SK-N-SH treated with all-trans-retinoic acid at 6 μM for 48 hours (cell line): Measurements from ENCODE around the gene NRSN1.

Experiments used
- ATAC-seq: fragments of 200-7000 bp; cut with Tn5 transposase; 3 replicates; pipeline ENCODE4 v1.9.1; 2020; ENCODE audit warnings: mild to moderate bottlenecking, moderate library complexity
- ARNTL ChIP-seq: fragments of 450-650 bp; formaldehyde crosslinking; IDR thresholded peaks from 2 replicates; pipeline ENCODE4 v1.5.0; 2020; ENCODE audit warnings: low read depth, mild to moderate bottlenecking, moderate library complexity, borderline replicate concordance
- BACH2 ChIP-seq: fragments of 250-450 bp; sonication (Bioruptor Pico); IDR thresholded peaks from 2 replicates; pipeline ENCODE4 v1.9.0; 2021; ENCODE audit warnings: mild to moderate bottlenecking, borderline replicate concordance
- CREB5 ChIP-seq: fragments of 250-450 bp; sonication (Bioruptor Pico); IDR thresholded peaks from 2 replicates; pipeline ENCODE4 v1.5.1; 2020; ENCODE audit warnings: low read depth, mild to moderate bottlenecking, moderate library complexity
- CSDC2 ChIP-seq: fragments of 250-450 bp; sonication (Bioruptor Pico); IDR thresholded peaks from 2 replicates; pipeline ENCODE4 v1.5.0; 2020; ENCODE audit warnings: mild to moderate bottlenecking, moderate library complexity
- CSRNP3 ChIP-seq: fragments of 250-450 bp; sonication (Bioruptor Pico); IDR thresholded peaks from 2 replicates; pipeline ENCODE4 v1.5.1; 2021; ENCODE audit warnings: mild to moderate bottlenecking, moderate library complexity
- ESRRG ChIP-seq: fragments of 250-450 bp; sonication (Bioruptor Pico); IDR thresholded peaks from 2 replicates; pipeline ENCODE4 v1.6.1; 2021; ENCODE audit warnings: mild to moderate bottlenecking
- GLIS3 ChIP-seq: fragments of 250-450 bp; sonication (Bioruptor Pico); IDR thresholded peaks from 2 replicates; pipeline ENCODE4 v1.5.0; 2020; ENCODE audit warnings: mild to moderate bottlenecking, moderate library complexity
- ISL1 ChIP-seq: fragments of 250-450 bp; sonication (Bioruptor Pico); IDR thresholded peaks from 2 replicates; pipeline ENCODE4 v2.1.2; 2022; ENCODE audit warnings: mild to moderate bottlenecking, moderate library complexity
- OSR1 ChIP-seq: fragments of 250-450 bp; sonication (Bioruptor Pico); IDR thresholded peaks from 2 replicates; pipeline ENCODE4 v1.8.0; 2022; ENCODE audit warnings: moderate library complexity, mild to moderate bottlenecking, inconsistent platforms
- PATZ1 ChIP-seq: fragments of 250-450 bp; sonication (Bioruptor Pico); IDR thresholded peaks from 2 replicates; pipeline ENCODE4 v1.8.0; 2020; ENCODE audit warnings: mild to moderate bottlenecking, moderate library complexity, borderline replicate concordance
- POU6F1 ChIP-seq: fragments of 250-450 bp; sonication (Bioruptor Pico); IDR thresholded peaks from 2 replicates; pipeline ENCODE4 v1.8.0; 2021; ENCODE audit warnings: low read depth, mild to moderate bottlenecking, moderate library complexity, borderline replicate concordance
- PPARA ChIP-seq: fragments of 250-450 bp; sonication (Bioruptor Pico); IDR thresholded peaks from 2 replicates; pipeline ENCODE4 v1.5.0; 2020; ENCODE audit warnings: mild to moderate bottlenecking, borderline replicate concordance
- RARB ChIP-seq: fragments of 250-450 bp; sonication (Bioruptor Pico); IDR thresholded peaks from 2 replicates; pipeline ENCODE4 v1.8.0; 2021; ENCODE audit warnings: mild to moderate bottlenecking, moderate library complexity
- SNAI2 ChIP-seq: fragments of 250-450 bp; sonication (Bioruptor Pico); IDR thresholded peaks from 2 replicates; pipeline ENCODE4 v1.5.0; 2020; ENCODE audit warnings: mild to moderate bottlenecking, moderate library complexity
- TCF4 ChIP-seq: fragments of 250-450 bp; sonication (Bioruptor Pico); IDR thresholded peaks from 2 replicates; pipeline ENCODE4 v1.8.0; 2021; ENCODE audit warnings: mild to moderate bottlenecking, moderate library complexity, borderline replicate concordance
- TOX ChIP-seq: fragments of 250-450 bp; sonication (Bioruptor Pico); IDR thresholded peaks from 2 replicates; pipeline ENCODE4 v1.8.0; 2021; ENCODE audit warnings: mild to moderate bottlenecking, moderate library complexity, borderline replicate concordance
- ZC3H10 ChIP-seq: fragments of 250-450 bp; sonication (Bioruptor Pico); IDR thresholded peaks from 2 replicates; pipeline ENCODE4 v1.5.1; 2021; ENCODE audit warnings: mild to moderate bottlenecking, moderate library complexity
- ZFP3 ChIP-seq: fragments of 250-450 bp; sonication (Bioruptor Pico); IDR thresholded peaks from 2 replicates; pipeline ENCODE4 v1.5.0; 2020; ENCODE audit warnings: mild to moderate bottlenecking, moderate library complexity
- ZFP30 ChIP-seq: fragments of 450-650 bp; formaldehyde crosslinking; IDR thresholded peaks from 2 replicates; pipeline ENCODE4 v1.5.0; 2022; ENCODE audit warnings: mild to moderate bottlenecking, moderate library complexity
- ZNF565 ChIP-seq: fragments of 450-650 bp; formaldehyde crosslinking; conservative IDR thresholded peaks from 2 replicates; pipeline ENCODE4 v1.5.0; 2020; ENCODE audit warnings: low read depth, mild to moderate bottlenecking, moderate library complexity
- ZNF70 ChIP-seq: fragments of 450-650 bp; formaldehyde crosslinking; IDR thresholded peaks from 2 replicates; pipeline ENCODE4 v1.5.0; 2020; ENCODE audit warnings: mild to moderate bottlenecking, moderate library complexity
- ZNF8 ChIP-seq: fragments of 450-650 bp; formaldehyde crosslinking; IDR thresholded peaks from 2 replicates; pipeline ENCODE4 v1.5.0; 2020; ENCODE audit warnings: mild to moderate bottlenecking, moderate library complexity

Gene NRSN1

GRCh38 chr6:24117021-24117420 lies 9.0 kb upstream of the NRSN1 start:
- no peak for ATAC-seq
- TF ChIP-seq ZNF70 (CRISPR knock-in tag) (no peak), OSR1 (no peak), RARB (CRISPR knock-in tag) (no peak), PPARA (CRISPR knock-in tag) (no peak), ZNF565 (CRISPR knock-in tag) (no peak), ESRRG (CRISPR knock-in tag) (no peak), POU6F1 (no peak), SNAI2 (no peak), PATZ1 (CRISPR knock-in tag) (no peak), ISL1 (CRISPR knock-in tag) (no peak), GLIS3 (CRISPR knock-in tag) (no peak), ARNTL (CRISPR knock-in tag) (no peak), TOX (CRISPR knock-in tag) (no peak), ZNF8 (CRISPR knock-in tag) (no peak), ZFP3 (CRISPR knock-in tag) (no peak), CREB5 (CRISPR knock-in tag) (no peak), CSRNP3 (CRISPR knock-in tag) (no peak), ZC3H10 (CRISPR knock-in tag) (no peak)

- ATAC-seq, result no peak
- TF ChIP-seq PATZ1 (CRISPR knock-in tag) (no peak), ZFP30 (CRISPR knock-in tag) (no peak), CREB5 (CRISPR knock-in tag) (no peak), ARNTL (CRISPR knock-in tag) (no peak), TCF4 (no peak), ZFP3 (CRISPR knock-in tag) (no peak), ZC3H10 (CRISPR knock-in tag) (no peak), CSDC2 (no peak), PPARA (CRISPR knock-in tag) (no peak), ESRRG (CRISPR knock-in tag) (no peak), BACH2 (no peak)
Measured at GRCh38 chr6:24122139-24122538, 3.9 kb upstream of the NRSN1 start.
